IPS-15b (cell line): ENCODE data around the gene PIK3IP1.
"Not testable (repeated sequence)": the region's sequence is repeated elsewhere in the genome, so short reads cannot be mapped to it uniquely, and the experiment has no call there.

Source experiments
- H3K27me3 ChIP-seq: one replicate; pipeline ENCODE4 v1.6.1; 2013; ENCODE audit warnings: low read length; ENCODE audit not compliant: control insufficient read depth, insufficient read depth
- H3K36me3 ChIP-seq: one replicate; pipeline ENCODE4 v1.6.1; 2013; ENCODE audit warnings: low read length; ENCODE audit not compliant: control insufficient read depth, insufficient read depth
- H3K4me1 ChIP-seq: one replicate; pipeline ENCODE4 v1.6.1; 2013; ENCODE audit warnings: mild to moderate bottlenecking, low read length; ENCODE audit not compliant: control insufficient read depth, insufficient read depth
- H3K4me3 ChIP-seq: one replicate; pipeline ENCODE4 v1.5.1; 2013; ENCODE audit warnings: low read depth, low read length
- H3K9ac ChIP-seq: one replicate; pipeline ENCODE4 v1.6.1; 2013; ENCODE audit warnings: low read depth, mild to moderate bottlenecking, low read length
- H3K9me3 ChIP-seq: one replicate; pipeline ENCODE4 v1.6.1; 2013; ENCODE audit warnings: mild to moderate bottlenecking, low read length; ENCODE audit not compliant: control insufficient read depth, insufficient read depth

PIK3IP1 gene

DNA sequence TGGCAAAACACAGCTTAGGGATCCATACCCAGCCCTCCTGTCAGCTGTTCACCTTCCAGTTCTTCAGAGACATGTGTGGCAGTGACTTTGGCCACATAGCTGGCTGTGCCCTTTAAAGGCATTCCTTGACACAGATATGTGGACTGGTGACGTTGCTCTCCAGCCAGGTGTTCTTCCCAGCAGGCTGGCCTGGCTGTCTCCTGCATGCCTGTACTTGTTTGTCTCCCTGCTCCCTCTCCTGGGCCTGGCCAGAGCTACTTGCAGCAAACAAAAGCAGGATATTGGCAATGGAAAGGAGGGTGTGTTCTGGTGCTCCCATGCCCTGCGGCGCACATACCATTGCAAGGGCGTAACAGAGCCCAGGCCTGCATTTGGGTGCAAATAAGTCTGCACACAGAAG lies 38.3 kb downstream of the PIK3IP1 start:
- Histone ChIP-seq H3K27me3 (no peaks in the 10 kb centered on the region), H3K4me1 (peaks cover 16% of the 10 kb centered on the region), H3K4me3 (no peak overlapping the region), H3K9me3 (no peaks in the 10 kb centered on the region), H3K36me3 (no peaks in the 10 kb centered on the region), H3K9ac (no peak overlapping the region)

DNA sequence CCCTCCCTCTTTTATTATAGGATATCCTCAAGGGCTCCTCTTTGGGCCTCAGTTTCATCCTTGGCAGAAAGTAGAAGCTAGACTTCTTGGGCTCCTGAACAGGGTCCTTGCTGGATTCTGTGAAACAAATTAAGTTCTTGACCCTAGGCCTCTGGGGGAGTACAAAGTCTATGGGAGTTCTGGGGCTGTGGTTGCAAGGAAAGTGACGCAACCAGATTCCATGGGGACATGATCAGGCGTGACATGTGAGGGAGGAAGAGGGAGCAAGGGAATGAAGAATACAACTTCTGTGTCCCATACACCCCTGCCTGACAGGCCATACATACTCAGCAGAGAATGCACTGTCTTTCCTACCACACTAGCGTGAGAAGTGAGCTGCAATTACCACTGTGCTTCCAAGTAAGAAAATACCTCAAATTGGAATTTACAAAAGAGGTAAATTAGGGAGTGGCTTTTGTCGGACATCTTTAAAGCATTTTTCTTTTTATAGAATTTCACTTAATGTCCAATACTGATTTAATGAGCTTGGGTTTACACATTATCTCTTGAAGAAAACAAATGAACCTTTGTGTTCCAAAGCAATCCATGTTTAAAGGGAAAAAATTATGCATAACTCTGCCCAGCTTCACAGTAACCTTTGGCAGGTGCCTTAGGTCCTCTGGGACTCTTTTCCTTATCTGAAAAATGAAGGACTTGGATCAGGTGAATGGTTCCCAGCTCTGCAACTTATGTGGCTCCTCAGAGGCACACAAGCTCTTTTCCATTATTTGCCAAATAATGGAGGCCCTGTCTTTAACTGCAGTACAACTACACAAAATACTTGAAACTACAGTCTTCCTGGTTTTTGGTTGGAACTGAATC lies 41.3 kb downstream of the PIK3IP1 start:
- H3K36me3 ChIP-seq: peaks cover 3% of the 10 kb centered on the region
- H3K4me3 ChIP-seq: no peak overlapping the region
- H3K9ac ChIP-seq: no peak overlapping the region
- peaks cover 24% of the 10 kb centered on the region for H3K4me1 ChIP-seq
- no peaks in the 10 kb centered on the region for H3K27me3 ChIP-seq
- H3K9me3 ChIP-seq: no peaks in the 10 kb centered on the region

DNA sequence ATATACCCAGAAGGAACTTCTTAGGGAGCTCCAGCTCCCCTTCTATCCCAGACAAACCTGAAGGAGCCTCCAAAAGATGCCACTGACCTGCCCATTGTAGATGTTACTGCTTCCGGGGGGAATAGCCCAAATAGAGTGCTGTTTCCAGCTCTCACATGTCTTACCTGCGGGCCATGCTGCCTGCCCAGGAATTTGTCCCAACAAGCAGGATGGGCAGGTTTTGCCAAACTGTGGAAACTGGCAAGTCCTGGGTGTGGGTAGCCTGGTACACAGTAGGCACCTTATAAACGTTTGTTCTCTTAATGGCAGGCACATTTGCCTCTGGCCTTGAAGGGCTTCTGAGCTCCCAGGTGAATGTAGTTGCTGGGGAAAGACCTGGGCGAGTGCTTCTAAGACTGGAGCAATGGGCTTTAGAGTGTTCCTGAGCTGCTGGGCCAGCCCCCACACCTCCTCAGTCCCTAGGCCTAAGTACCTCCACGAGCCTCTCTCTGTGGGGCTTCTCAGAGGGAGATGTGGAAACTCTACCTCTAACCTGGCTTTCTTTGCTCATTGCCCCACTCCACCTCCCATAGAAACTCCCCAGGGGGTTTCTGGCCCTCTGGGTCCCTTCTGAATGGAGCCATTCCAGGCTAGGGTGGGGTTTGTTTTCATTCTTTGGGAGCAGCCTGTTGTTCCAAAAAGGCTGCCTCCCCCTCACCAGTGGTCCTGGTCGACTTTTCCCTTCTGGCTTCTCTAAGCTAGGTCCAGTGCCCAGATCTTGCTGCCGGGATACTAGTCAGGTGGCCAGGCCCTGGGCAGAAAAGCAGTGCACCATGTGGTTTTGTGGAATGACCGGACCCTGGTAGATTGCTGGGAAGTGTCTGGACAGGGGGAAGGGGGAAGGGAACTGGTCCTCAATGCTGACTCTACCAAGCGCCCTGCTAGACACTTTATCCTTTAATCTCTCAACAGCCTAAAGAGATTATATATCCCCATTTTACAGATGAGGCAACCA lies 43.0 kb downstream of the PIK3IP1 start:
- peaks cover 24% of the 10 kb centered on the region for H3K4me1 ChIP-seq
- H3K9me3 ChIP-seq: no peaks in the 10 kb centered on the region
- no peaks in the 10 kb centered on the region for H3K27me3 ChIP-seq
- peak overlapping the region; percentile 60 for H3K9ac ChIP-seq
- H3K4me3 ChIP-seq: no peak overlapping the region
- H3K36me3 ChIP-seq: peaks cover 3% of the 10 kb centered on the region

DNA sequence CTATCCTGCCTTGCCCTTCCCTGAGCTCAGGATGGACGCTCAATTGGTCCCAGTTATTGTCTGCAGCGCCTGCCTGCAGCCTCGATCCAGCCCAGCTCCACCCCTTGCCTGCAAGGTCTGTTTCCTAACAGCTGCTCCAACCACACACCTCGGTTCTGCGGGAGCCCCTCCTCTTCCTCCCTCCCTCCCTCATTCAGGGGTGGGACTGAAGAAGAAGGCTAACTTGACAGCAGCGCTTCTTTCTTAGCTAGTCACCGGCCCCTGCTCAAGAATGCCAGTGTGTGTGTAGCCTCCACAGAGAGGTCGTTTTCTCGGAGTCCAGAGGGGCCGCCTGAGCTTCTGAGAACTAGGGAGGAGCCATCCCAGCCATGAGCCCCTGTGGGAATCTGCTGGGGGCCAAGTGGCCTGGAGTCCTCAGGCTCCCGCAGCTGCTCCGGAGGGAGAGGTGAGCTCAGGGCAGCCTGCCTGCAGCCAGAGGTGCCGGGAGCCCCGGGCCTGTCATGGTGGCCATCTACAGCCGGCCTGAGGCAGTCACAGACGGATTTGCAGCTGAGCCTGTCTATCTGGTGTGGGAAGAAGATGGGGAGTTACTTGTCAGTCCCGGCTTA lies 44.0 kb downstream of the PIK3IP1 start:
- Histone ChIP-seq H3K9ac (no peak overlapping the region), H3K27me3 (no peaks in the 10 kb centered on the region), H3K4me1 (peaks cover 25% of the 10 kb centered on the region), H3K36me3 (peaks cover 3% of the 10 kb centered on the region), H3K4me3 (peak overlapping the region; percentile 35), H3K9me3 (no peaks in the 10 kb centered on the region)

DNA sequence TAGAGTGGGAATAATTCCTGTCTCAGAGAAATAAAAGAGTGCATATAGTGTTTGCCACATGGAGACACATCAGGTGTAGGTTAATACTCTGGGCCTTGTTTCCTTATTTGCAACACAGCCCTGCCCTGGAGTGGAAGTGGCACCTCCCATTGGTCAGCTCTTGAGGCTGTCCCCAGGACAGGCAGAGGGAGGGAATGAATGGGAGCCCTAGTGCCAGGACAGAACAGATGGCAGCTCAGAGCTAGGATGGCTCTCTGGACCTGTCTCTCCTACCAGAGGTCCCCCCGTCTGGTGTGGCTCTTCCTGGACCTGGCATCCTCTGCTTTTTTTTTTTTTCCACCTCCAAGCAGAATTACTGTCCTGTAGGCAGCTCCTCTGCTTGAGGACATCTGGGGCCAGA lies 44.6 kb downstream of the PIK3IP1 start:
- H3K4me3 ChIP-seq: peak overlapping the region; percentile 35
- H3K9me3 ChIP-seq: no peaks in the 10 kb centered on the region
- no peaks in the 10 kb centered on the region for H3K27me3 ChIP-seq
- peaks cover 26% of the 10 kb centered on the region for H3K4me1 ChIP-seq
- no peak overlapping the region for H3K9ac ChIP-seq
- H3K36me3 ChIP-seq: peaks cover 3% of the 10 kb centered on the region

DNA sequence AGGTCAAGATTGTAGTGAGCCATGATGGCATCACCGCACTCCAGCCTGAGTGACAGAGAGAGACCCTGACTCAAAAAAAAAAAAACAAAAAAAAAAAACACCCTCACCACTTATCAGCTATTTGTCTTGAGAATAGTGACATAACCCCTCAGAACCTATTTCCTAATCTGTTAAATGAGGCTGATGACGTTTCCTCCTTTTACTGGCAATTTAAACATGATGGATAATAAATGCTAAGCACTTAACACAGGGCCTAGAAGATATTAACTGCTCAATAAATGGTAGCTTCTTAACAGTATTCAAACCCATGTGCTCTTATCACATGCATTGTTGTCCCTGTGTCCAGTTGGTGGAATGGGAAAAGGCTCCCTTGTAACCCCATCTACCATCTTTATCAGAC lies 45.6 kb downstream of the PIK3IP1 start:
- H3K4me1 ChIP-seq: peaks cover 26% of the 10 kb centered on the region
- H3K4me3 ChIP-seq: no peak overlapping the region
- H3K9ac ChIP-seq: no peak overlapping the region
- H3K9me3 ChIP-seq: no peaks in the 10 kb centered on the region
- peaks cover 3% of the 10 kb centered on the region for H3K36me3 ChIP-seq
- no peaks in the 10 kb centered on the region for H3K27me3 ChIP-seq

DNA sequence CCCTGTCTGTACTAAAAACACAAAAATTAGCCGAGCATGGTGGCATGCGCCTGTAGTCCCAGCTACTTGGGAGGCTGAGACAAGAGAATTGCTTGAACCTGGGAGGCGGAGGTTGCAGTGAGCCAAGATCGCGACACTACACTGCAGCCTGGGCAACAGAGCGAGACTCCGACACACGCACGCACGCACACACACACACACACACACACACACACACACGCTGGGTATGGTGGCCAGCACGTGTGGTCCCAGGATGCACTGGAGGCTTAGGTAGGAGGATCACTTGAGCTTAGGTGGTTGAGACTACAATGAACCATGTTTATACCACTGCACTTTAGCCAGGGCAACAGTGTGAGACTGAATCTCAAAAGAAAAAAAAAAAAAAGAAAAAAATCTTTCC lies 46.3 kb downstream of the PIK3IP1 start:
- H3K9ac ChIP-seq, H3K27me3 ChIP-seq, H3K4me3 ChIP-seq, H3K9me3 ChIP-seq, H3K36me3 ChIP-seq: not testable (repeated sequence)
- peaks cover 26% of the 10 kb centered on the region for H3K4me1 ChIP-seq

DNA sequence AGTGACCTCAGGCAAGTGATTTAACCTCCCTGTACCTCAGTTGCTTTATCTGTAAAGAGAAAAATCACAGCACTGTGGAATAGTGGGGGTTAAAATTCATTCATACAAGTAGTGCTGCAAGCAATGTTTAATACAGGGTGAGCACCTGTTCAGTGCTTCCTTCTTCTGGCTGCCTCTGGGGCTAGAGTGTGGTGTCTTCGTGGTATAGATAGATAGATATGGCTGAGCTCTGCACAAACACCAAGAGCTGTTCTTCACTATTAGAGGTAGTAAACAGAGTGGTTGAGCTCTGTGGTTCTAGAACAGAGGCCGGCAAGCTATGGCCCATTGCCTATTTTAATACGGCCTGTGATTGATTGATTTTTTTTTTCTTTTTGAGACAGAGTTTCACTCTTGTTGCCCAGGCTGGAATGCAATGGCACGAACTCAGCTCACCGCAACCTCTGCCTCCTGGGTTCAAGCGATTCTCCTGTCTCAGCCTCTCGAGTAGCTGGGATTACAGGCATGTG lies 47.3 kb downstream of the PIK3IP1 start:
- Histone ChIP-seq H3K27me3 (no peaks in the 10 kb centered on the region), H3K4me1 (peaks cover 24% of the 10 kb centered on the region), H3K9me3 (no peaks in the 10 kb centered on the region), H3K4me3 (no peak overlapping the region), H3K9ac (no peak overlapping the region), H3K36me3 (peaks cover 3% of the 10 kb centered on the region)

DNA sequence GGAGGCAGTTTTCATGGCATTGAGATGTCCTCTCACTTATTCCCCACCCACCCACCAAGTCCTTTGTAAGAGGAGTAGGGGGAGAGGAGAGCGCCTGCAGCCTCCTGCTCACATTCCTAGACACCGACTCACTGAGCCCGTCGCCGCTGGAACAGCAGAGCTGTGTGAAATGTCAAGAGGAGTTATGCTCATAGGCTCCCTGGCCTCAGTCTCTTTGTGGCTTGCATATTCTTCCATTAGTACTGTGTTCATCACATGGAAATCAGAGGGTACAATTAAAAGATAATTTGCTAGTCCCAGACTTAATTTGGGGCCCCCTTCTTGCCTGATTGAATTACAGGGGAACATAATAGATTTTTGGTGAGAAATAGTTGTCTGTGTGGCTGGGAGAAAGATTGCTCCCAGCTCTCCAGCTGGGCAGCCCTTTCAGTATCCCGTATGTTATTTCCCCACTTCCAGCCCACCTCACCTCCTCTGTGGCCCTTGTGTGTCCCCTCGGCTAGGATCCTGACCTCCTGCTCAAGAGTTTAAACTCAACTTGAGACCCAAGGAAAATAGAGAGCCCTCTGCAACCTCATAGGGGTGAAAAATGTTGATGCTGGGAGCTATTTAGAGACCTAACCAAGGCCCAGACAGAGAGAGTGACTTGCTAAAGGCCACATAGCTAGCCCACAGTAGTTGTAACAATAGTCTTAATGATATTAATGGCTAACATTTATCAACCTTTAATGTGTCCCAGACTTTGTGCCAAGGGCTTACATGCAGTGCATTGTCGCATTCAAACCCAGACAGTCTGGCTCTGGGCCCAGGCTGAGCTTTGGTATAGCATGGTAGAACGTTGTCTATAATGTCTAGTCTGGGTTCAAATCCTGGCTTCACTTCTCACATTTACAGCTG lies 48.0 kb downstream of the PIK3IP1 start:
- peaks cover 20% of the 10 kb centered on the region for H3K4me1 ChIP-seq
- H3K36me3 ChIP-seq: peaks cover 3% of the 10 kb centered on the region
- H3K4me3 ChIP-seq: no peak overlapping the region

DNA sequence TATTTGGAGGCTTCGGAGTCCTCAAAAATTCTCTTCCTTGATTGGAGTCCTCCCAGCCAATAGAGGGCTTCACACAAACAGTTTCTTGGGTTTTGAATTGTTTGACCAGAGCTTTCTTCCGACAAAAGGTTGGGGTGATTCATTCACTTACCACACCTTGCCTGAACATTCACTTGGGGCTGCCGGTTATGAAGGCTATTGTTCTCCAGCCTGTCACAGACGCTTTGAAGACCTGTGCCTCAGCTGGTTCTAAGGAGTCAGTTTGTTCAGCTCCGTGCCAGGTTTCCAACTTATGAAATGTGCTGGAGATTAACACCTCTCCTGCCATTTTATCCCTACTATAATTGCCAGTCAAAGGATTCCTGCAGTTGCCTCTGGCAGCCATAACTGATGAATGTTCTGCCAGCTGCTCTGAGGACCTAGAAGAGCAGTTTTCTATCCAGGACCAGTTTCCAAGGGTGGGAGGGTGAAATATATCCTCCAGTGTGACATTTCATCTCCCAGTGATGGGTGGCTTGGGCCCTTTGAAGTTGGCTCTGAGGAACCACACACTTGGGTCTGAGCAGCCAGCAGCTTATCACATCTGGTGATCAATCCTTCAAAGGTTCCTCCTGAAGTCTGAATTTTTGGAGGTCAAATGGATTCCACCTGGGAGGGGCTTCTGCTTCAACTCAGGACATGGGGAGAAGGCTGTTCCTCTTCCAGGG lies 48.8 kb downstream of the PIK3IP1 start:
- Histone ChIP-seq H3K9ac (no peak overlapping the region), H3K27me3 (no peaks in the 10 kb centered on the region), H3K36me3 (peaks cover under 1% of the 10 kb centered on the region), H3K4me1 (peaks cover 17% of the 10 kb centered on the region), H3K9me3 (no peaks in the 10 kb centered on the region), H3K4me3 (no peak overlapping the region)

More for the DNA sequence above, 48.0 kb downstream of the PIK3IP1 start:
- no peaks in the 10 kb centered on the region for H3K27me3 ChIP-seq
- H3K9me3 ChIP-seq: no peaks in the 10 kb centered on the region
- peak overlapping the region; percentile 47 for H3K9ac ChIP-seq
